ENCODE results near the gene SCGB1C1.
"Not testable (repeated sequence)": the region's sequence is repeated elsewhere in the genome, so short reads cannot be mapped to it uniquely, and the experiment has no call there.

GRCh38 chr11:191490-192478 lies 1.1 kb upstream of the SCGB1C1 start:
- TF ChIP-seq POLR2A (IDR thresholded peaks at IDR 0.05; ENCODE audit: low read length); GATA1 (IDR thresholded peaks at IDR 0.05; ENCODE audit: low read depth, low read length): not testable (repeated sequence)

Data from erythroblast (primary cell).